Neural progenitor cell (in vitro differentiated cells): ENCODE measurements around the gene TAF9B. TPM values are rescaled to one million over a fixed set of nuclear protein-coding genes. Genes with fewer than 3 reads are reported as not detected.

Experiments used
- DNase-seq: peaks from one replicate; pipeline ENCODE4 v3.0.0-alpha.2; 2016; ENCODE audit warnings: low spot score
- H2AFZ ChIP-seq: fragments of 200-600 bp; sonication (generic); replicated peaks from 2 replicates; pipeline ENCODE4 v1.6.1; 2016; ENCODE audit warnings: antibody characterized with exemption
- H3F3A ChIP-seq: fragments of 200-600 bp; sonication (generic); 2 replicates; pipeline ENCODE4 v1.6.1; 2016; ENCODE audit warnings: antibody characterized with exemption, low read depth
- H3K27ac ChIP-seq: fragments of 200-600 bp; sonication (generic); 2 replicates; pipeline ENCODE4 v1.5.1; 2016; ENCODE audit warnings: mild to moderate bottlenecking
- H3K27me3 ChIP-seq: fragments of 200-600 bp; sonication (generic); 2 replicates; pipeline ENCODE4 v1.6.1; 2016; ENCODE audit warnings: mild to moderate bottlenecking, moderate library complexity
- H3K36me3 ChIP-seq: fragments of 200-600 bp; sonication (generic); 2 replicates; pipeline ENCODE4 v1.5.1; 2016
- H3K4me1 ChIP-seq: fragments of 200-600 bp; sonication (generic); 2 replicates; pipeline ENCODE4 v1.6.1; 2016; ENCODE audit warnings: mixed run types
- H3K4me2 ChIP-seq: fragments of 200-600 bp; sonication (generic); 2 replicates; pipeline ENCODE4 v1.6.1; 2016
- H3K4me3 ChIP-seq: fragments of 200-600 bp; sonication (generic); 2 replicates; pipeline ENCODE4 v1.5.1; 2016
- H3K79me2 ChIP-seq: fragments of 200-600 bp; sonication (generic); 2 replicates; pipeline ENCODE4 v1.6.1; 2016; ENCODE audit warnings: low read depth
- H3K9ac ChIP-seq: fragments of 200-600 bp; sonication (generic); 2 replicates; pipeline ENCODE4 v1.6.1; 2016
- H3K9me3 ChIP-seq: fragments of 200-600 bp; sonication (generic); 2 replicates; pipeline ENCODE4 v1.5.1; 2016; ENCODE audit warnings: low read depth
- H4K20me1 ChIP-seq: fragments of 200-600 bp; sonication (generic); 2 replicates; pipeline ENCODE4 v1.6.1; 2016; ENCODE audit warnings: low read depth
- H3K27ac Mint-ChIP-seq: 3 replicates; pipeline ENCODE4 v1.8.0; 2021; ENCODE audit warnings: mixed read lengths
- H3K27me3 Mint-ChIP-seq: 2 replicates; pipeline ENCODE4 v1.8.0; 2022; ENCODE audit warnings: low read depth, mild to moderate bottlenecking, inconsistent platforms, moderate library complexity, mixed read lengths; ENCODE audit not compliant: insufficient read depth
- H3K36me3 Mint-ChIP-seq: 3 replicates; pipeline ENCODE4 v1.8.0; 2021; ENCODE audit warnings: mixed read lengths
- H3K4me1 Mint-ChIP-seq: 3 replicates; pipeline ENCODE4 v1.8.0; 2021; ENCODE audit warnings: mixed read lengths
- H3K4me3 Mint-ChIP-seq: 3 replicates; pipeline ENCODE4 v1.8.0; 2021; ENCODE audit warnings: mild to moderate bottlenecking, moderate library complexity, mixed read lengths
- H3K9me3 Mint-ChIP-seq: 3 replicates; pipeline ENCODE4 v1.8.0; 2020; ENCODE audit warnings: mixed read lengths
- CTCF ChIP-seq: fragments of 200-600 bp; sonication (generic); IDR thresholded peaks from 2 replicates; pipeline ENCODE4 v1.5.1; 2017; ENCODE audit warnings: antibody characterized with exemption, mild to moderate bottlenecking
- EZH2 ChIP-seq: fragments of 200-600 bp; sonication (generic); IDR thresholded peaks from 2 replicates; pipeline ENCODE4 v1.6.1; 2017; ENCODE audit warnings: antibody characterized with exemption, mild to moderate bottlenecking, moderate library complexity
- EZH2phosphoT487 ChIP-seq: fragments of 200-600 bp; sonication (generic); IDR thresholded peaks from 2 replicates; pipeline ENCODE4 v1.6.1; 2017; ENCODE audit warnings: antibody characterized with exemption
- total RNA-seq: library from RNA; depleted of rRNA; stranded (reverse); fragments of >200 nt; gene quantifications from 2 replicates; pipeline ENCODE4 v1.2.3, GENCODE V29; 2015; ENCODE audit warnings: low replicate concordance

The TAF9B gene
- total RNA-seq, 1 donor from 2014 or later = 103 TPM

GRCh38 chrX:78103001-78103622, 36.3 kb downstream of the TAF9B start:
- peak overlapping the region; percentile 76 for H3K27ac Mint-ChIP-seq
- no peaks in the 10 kb centered on the region for H3K27me3 ChIP-seq
- peaks cover 15% of the 10 kb centered on the region for H3F3A ChIP-seq
- H3K36me3 ChIP-seq = peaks cover 7% of the 10 kb centered on the region
- peak overlapping the region; percentile 74 for H3K27ac ChIP-seq
- peaks cover 34% of the 10 kb centered on the region for H4K20me1 ChIP-seq
- H3K9me3 Mint-ChIP-seq = peaks cover 23% of the 10 kb centered on the region
- no peak overlapping the region for H2AFZ ChIP-seq
- H3K79me2 ChIP-seq = peaks cover 40% of the 10 kb centered on the region
- peak overlapping the region; percentile 62 for H3K4me3 ChIP-seq
- H3K4me1 ChIP-seq = peaks cover 11% of the 10 kb centered on the region
- peak overlapping the region; percentile 90 for H3K4me3 Mint-ChIP-seq
- H3K27me3 Mint-ChIP-seq = peaks cover 4% of the 10 kb centered on the region
- no peak overlapping the region for H3K9ac ChIP-seq
- peaks cover 5% of the 10 kb centered on the region for H3K9me3 ChIP-seq
- H3K36me3 Mint-ChIP-seq = peaks cover 15% of the 10 kb centered on the region
- H3K4me2 ChIP-seq = peak overlapping the region; percentile 57
- H3K4me1 Mint-ChIP-seq = peaks cover 24% of the 10 kb centered on the region
- DNase-seq = no peak
- no peak for TF ChIP-seq EZH2phosphoT487
- no peak for TF ChIP-seq CTCF
- TF ChIP-seq EZH2 = no peak

GRCh38 chrX:78102091-78102490, 37.4 kb downstream of the TAF9B start:
- H3K4me3 Mint-ChIP-seq = no peak overlapping the region
- TF ChIP-seq EZH2 (no peak), CTCF (no peak), EZH2phosphoT487 (no peak)
- peaks cover 17% of the 10 kb centered on the region for H3K4me1 Mint-ChIP-seq
- no peak for DNase-seq
- Histone ChIP-seq H3K27me3 (no peaks in the 10 kb centered on the region), H3F3A (peaks cover 15% of the 10 kb centered on the region), H3K79me2 (peaks cover 30% of the 10 kb centered on the region), H3K36me3 (peaks cover 7% of the 10 kb centered on the region), H3K4me1 (peaks cover 2% of the 10 kb centered on the region), H3K4me3 (no peak overlapping the region), H3K4me2 (no peak overlapping the region), H4K20me1 (peaks cover 23% of the 10 kb centered on the region), H3K27ac (no peak overlapping the region), H3K9me3 (peaks cover under 1% of the 10 kb centered on the region), H3K9ac (no peak overlapping the region), H2AFZ (no peak overlapping the region)
- peaks cover 4% of the 10 kb centered on the region for H3K27me3 Mint-ChIP-seq
- peaks cover 23% of the 10 kb centered on the region for H3K9me3 Mint-ChIP-seq
- H3K27ac Mint-ChIP-seq = no peak overlapping the region
- H3K36me3 Mint-ChIP-seq = peaks cover 15% of the 10 kb centered on the region

GRCh38 chrX:78098108-78098507, 41.3 kb downstream of the TAF9B start:
- H3F3A ChIP-seq = peaks cover 3% of the 10 kb centered on the region
- TF ChIP-seq EZH2 (no peak), EZH2phosphoT487 (no peak), CTCF (no peak)
- no peak for DNase-seq
- Mint-ChIP-seq H3K4me1 (peaks cover 4% of the 10 kb centered on the region), H3K9me3 (peaks cover 11% of the 10 kb centered on the region), H3K36me3 (no peaks in the 10 kb centered on the region), H3K27ac (no peak overlapping the region), H3K27me3 (no peaks in the 10 kb centered on the region), H3K4me3 (no peak overlapping the region)
- no peak overlapping the region for H3K9ac ChIP-seq
- H3K36me3 ChIP-seq = no peaks in the 10 kb centered on the region
- no peak overlapping the region for H3K4me3 ChIP-seq
- H3K4me2 ChIP-seq = no peak overlapping the region
- H3K4me1 ChIP-seq = no peaks in the 10 kb centered on the region
- H3K79me2 ChIP-seq = no peaks in the 10 kb centered on the region
- no peaks in the 10 kb centered on the region for H3K27me3 ChIP-seq
- no peak overlapping the region for H3K27ac ChIP-seq
- H3K9me3 ChIP-seq = no peaks in the 10 kb centered on the region
- no peaks in the 10 kb centered on the region for H4K20me1 ChIP-seq
- no peak overlapping the region for H2AFZ ChIP-seq
